HT-29 (cell line): ENCODE measurements around the gene OGFR. TPM values are rescaled to one million over a fixed set of nuclear protein-coding genes. Genes with fewer than 3 reads are reported as not detected.
A peak's percentile ranks its signal among the peaks of the same experiment; 100 is the strongest.
"Not testable (repeated sequence)": the region's sequence is repeated elsewhere in the genome, so short reads cannot be mapped to it uniquely, and the experiment has no call there.

ENCODE experiments used
- DNase-seq: peaks from one replicate; pipeline ENCODE4 v3.0.0-alpha.2; 2015; ENCODE audit warnings: low spot score
- total RNA-seq: library from RNA; depleted of rRNA; stranded (reverse); fragments of >200 nt; shearing (Covaris generic); gene quantifications from 2 replicates; pipeline ENCODE4 v1.2.3, GENCODE V29; 2014

OGFR gene
- total RNA-seq, 1 experiment from 2014 or later: 197 TPM

- DNase-seq: no peak
Measured at GRCh38 chr20:62839816-62840215, 35.2 kb downstream of the OGFR start.

GRCh38 chr20:62840244-62841197, 35.9 kb downstream of the OGFR start:
- DNase-seq: no peak

- no peak for DNase-seq
Measured at GRCh38 chr20:62841705-62842212, 37.1 kb downstream of the OGFR start.

GRCh38 chr20:62843656-62844055, 39.0 kb downstream of the OGFR start:
- DNase-seq: no peak

- no peak for DNase-seq
Measured at GRCh38 chr20:62844182-62844581, 39.5 kb downstream of the OGFR start.

GRCh38 chr20:62845416-62846160, 41.0 kb downstream of the OGFR start:
- no peak for DNase-seq

GRCh38 chr20:62846166-62846890, 41.7 kb downstream of the OGFR start:
- no peak for DNase-seq

GRCh38 chr20:62848917-62849316, 44.3 kb downstream of the OGFR start:
- DNase-seq: not testable (repeated sequence)

- no peak for DNase-seq
Measured at GRCh38 chr20:62849431-62849830, 44.8 kb downstream of the OGFR start.

GRCh38 chr20:62850333-62850974, 45.8 kb downstream of the OGFR start:
- DNase-seq: no peak

- DNase-seq: no peak
Measured at GRCh38 chr20:62852196-62852595, 47.6 kb downstream of the OGFR start.

- DNase-seq: no peak
Measured at GRCh38 chr20:62852841-62853240, 48.2 kb downstream of the OGFR start.

GRCh38 chr20:62853304-62853703, 48.7 kb downstream of the OGFR start:
- DNase-seq: not testable (repeated sequence)

- DNase-seq: no peak
Measured at GRCh38 chr20:62854121-62854520, 49.5 kb downstream of the OGFR start.

GRCh38 chr20:62855120-62855519, 50.5 kb downstream of the OGFR start:
- DNase-seq: no peak

- no peak for DNase-seq
Measured at GRCh38 chr20:62856931-62857619, 52.4 kb downstream of the OGFR start.

GRCh38 chr20:62858058-62858830, 53.6 kb downstream of the OGFR start:
- no peak for DNase-seq

- DNase-seq: no peak
Measured at GRCh38 chr20:62859721-62860120, 55.1 kb downstream of the OGFR start.

GRCh38 chr20:62860391-62860923, 55.8 kb downstream of the OGFR start:
- DNase-seq: peak; percentile 70
